WTC11 (cell line): ENCODE data around the gene PCBD2.

Experiments
- CREB1 ChIP-seq: sonication (generic); formaldehyde crosslinking; IDR thresholded peaks from 2 replicates; pipeline ENCODE4 v1.8.0; 2023; ENCODE audit warnings: mild to moderate bottlenecking, missing genetic modification reagents
- FOXK1 ChIP-seq: sonication (generic); formaldehyde crosslinking; IDR thresholded peaks from 2 replicates; pipeline ENCODE4 v1.8.0; 2022; ENCODE audit warnings: mild to moderate bottlenecking, moderate library complexity, missing genetic modification reagents
- JUN ChIP-seq: sonication (generic); formaldehyde crosslinking; IDR thresholded peaks from 2 replicates; pipeline ENCODE4 v1.8.0; 2023; ENCODE audit warnings: mild to moderate bottlenecking, missing genetic modification reagents
- SP1 ChIP-seq: sonication (generic); formaldehyde crosslinking; conservative IDR thresholded peaks from 2 replicates; pipeline ENCODE4 v1.8.1; 2022; ENCODE audit warnings: missing genetic modification reagents
- TF ChIP-seq, protein P1 (sequence below): sonication (generic); formaldehyde crosslinking; conservative IDR thresholded peaks from 2 replicates; pipeline ENCODE4 v1.8.1; 2023; ENCODE audit warnings: mild to moderate bottlenecking, low read depth, missing genetic modification reagents, moderate library complexity
- TF ChIP-seq, protein P2 (sequence below): fragments of 200-600 bp; IDR thresholded peaks from 2 replicates; pipeline ENCODE4 v1.8.0; 2022; ENCODE audit warnings: antibody characterized with exemption
- TF ChIP-seq, protein P3 (sequence below): sonication (generic); formaldehyde crosslinking; conservative IDR thresholded peaks from 2 replicates; pipeline ENCODE4 v1.8.1; 2022; ENCODE audit warnings: mild to moderate bottlenecking, missing genetic modification reagents
- TF ChIP-seq, protein P4 (sequence below): sonication (generic); formaldehyde crosslinking; IDR thresholded peaks from 2 replicates; pipeline ENCODE4 v1.8.1; 2023; ENCODE audit warnings: mild to moderate bottlenecking, missing genetic modification reagents, moderate library complexity
- TF ChIP-seq, protein P5 (sequence below): sonication (generic); formaldehyde crosslinking; IDR thresholded peaks from 2 replicates; pipeline ENCODE4 v1.8.1; 2022; ENCODE audit warnings: low read depth, mild to moderate bottlenecking, moderate library complexity, missing genetic modification reagents, borderline replicate concordance

DNA sequence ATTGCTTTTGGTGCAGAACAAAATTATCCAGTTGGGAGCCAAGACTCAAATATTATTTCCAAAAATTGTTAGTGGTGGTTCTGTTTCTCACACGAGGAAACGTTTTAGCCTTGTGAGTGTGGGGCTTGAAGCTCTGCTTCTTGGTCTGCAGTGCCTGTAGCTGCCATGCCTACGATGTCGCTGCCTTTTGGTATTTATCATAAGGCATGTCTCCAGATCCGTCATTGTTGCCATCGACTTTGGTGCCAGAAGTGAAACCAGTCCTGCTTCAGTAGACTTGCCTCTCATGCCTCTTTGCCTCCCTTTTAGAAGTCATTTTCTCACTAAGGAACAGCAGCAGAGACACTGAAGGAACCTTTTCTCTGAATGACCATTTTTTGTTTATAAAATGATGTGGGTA is 33.1 kb downstream of the PCBD2 start:
- TF ChIP-seq, protein P1, sequence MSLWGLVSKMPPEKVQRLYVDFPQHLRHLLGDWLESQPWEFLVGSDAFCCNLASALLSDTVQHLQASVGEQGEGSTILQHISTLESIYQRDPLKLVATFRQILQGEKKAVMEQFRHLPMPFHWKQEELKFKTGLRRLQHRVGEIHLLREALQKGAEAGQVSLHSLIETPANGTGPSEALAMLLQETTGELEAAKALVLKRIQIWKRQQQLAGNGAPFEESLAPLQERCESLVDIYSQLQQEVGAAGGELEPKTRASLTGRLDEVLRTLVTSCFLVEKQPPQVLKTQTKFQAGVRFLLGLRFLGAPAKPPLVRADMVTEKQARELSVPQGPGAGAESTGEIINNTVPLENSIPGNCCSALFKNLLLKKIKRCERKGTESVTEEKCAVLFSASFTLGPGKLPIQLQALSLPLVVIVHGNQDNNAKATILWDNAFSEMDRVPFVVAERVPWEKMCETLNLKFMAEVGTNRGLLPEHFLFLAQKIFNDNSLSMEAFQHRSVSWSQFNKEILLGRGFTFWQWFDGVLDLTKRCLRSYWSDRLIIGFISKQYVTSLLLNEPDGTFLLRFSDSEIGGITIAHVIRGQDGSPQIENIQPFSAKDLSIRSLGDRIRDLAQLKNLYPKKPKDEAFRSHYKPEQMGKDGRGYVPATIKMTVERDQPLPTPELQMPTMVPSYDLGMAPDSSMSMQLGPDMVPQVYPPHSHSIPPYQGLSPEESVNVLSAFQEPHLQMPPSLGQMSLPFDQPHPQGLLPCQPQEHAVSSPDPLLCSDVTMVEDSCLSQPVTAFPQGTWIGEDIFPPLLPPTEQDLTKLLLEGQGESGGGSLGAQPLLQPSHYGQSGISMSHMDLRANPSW (CRISPR knock-in tag), result no peak
- TF ChIP-seq, protein P2, sequence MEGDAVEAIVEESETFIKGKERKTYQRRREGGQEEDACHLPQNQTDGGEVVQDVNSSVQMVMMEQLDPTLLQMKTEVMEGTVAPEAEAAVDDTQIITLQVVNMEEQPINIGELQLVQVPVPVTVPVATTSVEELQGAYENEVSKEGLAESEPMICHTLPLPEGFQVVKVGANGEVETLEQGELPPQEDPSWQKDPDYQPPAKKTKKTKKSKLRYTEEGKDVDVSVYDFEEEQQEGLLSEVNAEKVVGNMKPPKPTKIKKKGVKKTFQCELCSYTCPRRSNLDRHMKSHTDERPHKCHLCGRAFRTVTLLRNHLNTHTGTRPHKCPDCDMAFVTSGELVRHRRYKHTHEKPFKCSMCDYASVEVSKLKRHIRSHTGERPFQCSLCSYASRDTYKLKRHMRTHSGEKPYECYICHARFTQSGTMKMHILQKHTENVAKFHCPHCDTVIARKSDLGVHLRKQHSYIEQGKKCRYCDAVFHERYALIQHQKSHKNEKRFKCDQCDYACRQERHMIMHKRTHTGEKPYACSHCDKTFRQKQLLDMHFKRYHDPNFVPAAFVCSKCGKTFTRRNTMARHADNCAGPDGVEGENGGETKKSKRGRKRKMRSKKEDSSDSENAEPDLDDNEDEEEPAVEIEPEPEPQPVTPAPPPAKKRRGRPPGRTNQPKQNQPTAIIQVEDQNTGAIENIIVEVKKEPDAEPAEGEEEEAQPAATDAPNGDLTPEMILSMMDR, result no peak
- TF ChIP-seq, protein P3, sequence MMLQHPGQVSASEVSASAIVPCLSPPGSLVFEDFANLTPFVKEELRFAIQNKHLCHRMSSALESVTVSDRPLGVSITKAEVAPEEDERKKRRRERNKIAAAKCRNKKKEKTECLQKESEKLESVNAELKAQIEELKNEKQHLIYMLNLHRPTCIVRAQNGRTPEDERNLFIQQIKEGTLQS (CRISPR knock-in tag), result no peak
- TF ChIP-seq CREB1 (CRISPR knock-in tag), result no peak
- no peak for TF ChIP-seq SP1 (CRISPR knock-in tag)
- TF ChIP-seq, protein P4, sequence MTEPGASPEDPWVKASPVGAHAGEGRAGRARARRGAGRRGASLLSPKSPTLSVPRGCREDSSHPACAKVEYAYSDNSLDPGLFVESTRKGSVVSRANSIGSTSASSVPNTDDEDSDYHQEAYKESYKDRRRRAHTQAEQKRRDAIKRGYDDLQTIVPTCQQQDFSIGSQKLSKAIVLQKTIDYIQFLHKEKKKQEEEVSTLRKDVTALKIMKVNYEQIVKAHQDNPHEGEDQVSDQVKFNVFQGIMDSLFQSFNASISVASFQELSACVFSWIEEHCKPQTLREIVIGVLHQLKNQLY (CRISPR knock-in tag), result no peak
- TF ChIP-seq, protein P5, sequence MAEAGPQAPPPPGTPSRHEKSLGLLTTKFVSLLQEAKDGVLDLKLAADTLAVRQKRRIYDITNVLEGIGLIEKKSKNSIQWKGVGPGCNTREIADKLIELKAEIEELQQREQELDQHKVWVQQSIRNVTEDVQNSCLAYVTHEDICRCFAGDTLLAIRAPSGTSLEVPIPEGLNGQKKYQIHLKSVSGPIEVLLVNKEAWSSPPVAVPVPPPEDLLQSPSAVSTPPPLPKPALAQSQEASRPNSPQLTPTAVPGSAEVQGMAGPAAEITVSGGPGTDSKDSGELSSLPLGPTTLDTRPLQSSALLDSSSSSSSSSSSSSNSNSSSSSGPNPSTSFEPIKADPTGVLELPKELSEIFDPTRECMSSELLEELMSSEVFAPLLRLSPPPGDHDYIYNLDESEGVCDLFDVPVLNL (CRISPR knock-in tag), result no peak
- no peak for TF ChIP-seq JUN (CRISPR knock-in tag)
- TF ChIP-seq FOXK1 (CRISPR knock-in tag), result no peak
